ENCODE data around the gene CLEC4E.

DNA sequence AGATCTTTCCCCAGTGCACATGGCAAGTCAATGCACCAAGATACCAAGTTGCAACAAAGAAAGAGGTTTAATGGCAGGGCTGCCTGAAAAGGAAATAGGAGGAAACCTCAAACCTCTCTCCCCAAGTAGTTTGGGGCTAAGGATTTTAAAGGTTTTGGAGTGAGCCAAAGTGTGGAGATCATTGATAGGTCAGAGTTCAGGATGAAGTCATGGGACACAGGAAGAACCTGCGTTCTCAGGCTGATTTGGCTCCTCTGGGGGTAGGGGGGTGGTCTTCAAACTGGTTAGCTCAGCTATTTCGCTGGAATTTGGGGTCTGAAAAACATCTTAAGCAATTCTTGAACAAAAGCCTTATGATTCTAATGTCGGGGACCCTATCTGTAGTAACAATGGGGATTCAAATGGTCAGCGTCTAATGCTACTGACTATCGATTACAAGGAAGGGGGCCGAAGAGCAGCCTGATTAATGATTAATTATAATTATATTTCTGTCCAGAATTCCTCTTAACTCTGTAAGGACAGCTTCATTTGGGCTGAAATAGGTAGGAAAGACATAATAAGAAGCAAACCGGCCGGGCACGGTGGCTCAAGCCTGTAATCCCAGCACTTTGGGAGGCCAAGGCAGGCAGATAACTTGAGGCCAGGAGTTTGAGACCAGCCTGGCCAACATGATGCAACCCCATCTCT is 40.5 kb upstream of the CLEC4E start:
- TF ChIP-seq, protein P1, sequence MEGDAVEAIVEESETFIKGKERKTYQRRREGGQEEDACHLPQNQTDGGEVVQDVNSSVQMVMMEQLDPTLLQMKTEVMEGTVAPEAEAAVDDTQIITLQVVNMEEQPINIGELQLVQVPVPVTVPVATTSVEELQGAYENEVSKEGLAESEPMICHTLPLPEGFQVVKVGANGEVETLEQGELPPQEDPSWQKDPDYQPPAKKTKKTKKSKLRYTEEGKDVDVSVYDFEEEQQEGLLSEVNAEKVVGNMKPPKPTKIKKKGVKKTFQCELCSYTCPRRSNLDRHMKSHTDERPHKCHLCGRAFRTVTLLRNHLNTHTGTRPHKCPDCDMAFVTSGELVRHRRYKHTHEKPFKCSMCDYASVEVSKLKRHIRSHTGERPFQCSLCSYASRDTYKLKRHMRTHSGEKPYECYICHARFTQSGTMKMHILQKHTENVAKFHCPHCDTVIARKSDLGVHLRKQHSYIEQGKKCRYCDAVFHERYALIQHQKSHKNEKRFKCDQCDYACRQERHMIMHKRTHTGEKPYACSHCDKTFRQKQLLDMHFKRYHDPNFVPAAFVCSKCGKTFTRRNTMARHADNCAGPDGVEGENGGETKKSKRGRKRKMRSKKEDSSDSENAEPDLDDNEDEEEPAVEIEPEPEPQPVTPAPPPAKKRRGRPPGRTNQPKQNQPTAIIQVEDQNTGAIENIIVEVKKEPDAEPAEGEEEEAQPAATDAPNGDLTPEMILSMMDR (IDR thresholded peaks at IDR 0.05) = no peak
- no peak for TF ChIP-seq POLR2A (IDR thresholded peaks at IDR 0.05)
- TF ChIP-seq POLR2AphosphoS5 (IDR thresholded peaks at IDR 0.05) = no peak

Measured in upper lobe of left lung (tissue), 4 donors.